Activated T-cell treated with anti-CD3 and anti-CD28 coated beads for 4 hours (primary cell): ENCODE results near the gene SLC7A5.
A peak's percentile ranks its signal among the peaks of the same experiment; 100 is the strongest.

Experiments used
- DNase-seq: peaks from one replicate; pipeline ENCODE4 v3.0.0-alpha.2; 2020

Gene SLC7A5

GRCh38 chr16:87845213-87845612 lies 24.1 kb downstream of the SLC7A5 start:
- DNase-seq: no peak

GRCh38 chr16:87844809-87845208 lies 24.5 kb downstream of the SLC7A5 start:
- DNase-seq: no peak

- DNase-seq: no peak
Observed at GRCh38 chr16:87844120-87844733, 25.1 kb downstream of the SLC7A5 start.

- DNase-seq: no peak
Observed at GRCh38 chr16:87843678-87844105, 25.6 kb downstream of the SLC7A5 start.

- DNase-seq: no peak
Observed at GRCh38 chr16:87842209-87842869, 27.0 kb downstream of the SLC7A5 start.

GRCh38 chr16:87841340-87842208 lies 27.7 kb downstream of the SLC7A5 start:
- DNase-seq: no peak

- no peak for DNase-seq
Observed at GRCh38 chr16:87840271-87840978, 28.9 kb downstream of the SLC7A5 start.

GRCh38 chr16:87839542-87840270 lies 29.6 kb downstream of the SLC7A5 start:
- DNase-seq: no peak

GRCh38 chr16:87838643-87839541 lies 30.4 kb downstream of the SLC7A5 start:
- no peak for DNase-seq

- DNase-seq: no peak
Observed at GRCh38 chr16:87837627-87838289, 31.5 kb downstream of the SLC7A5 start.

GRCh38 chr16:87836844-87837581 lies 32.3 kb downstream of the SLC7A5 start:
- DNase-seq: no peak

GRCh38 chr16:87836346-87836843 lies 32.9 kb downstream of the SLC7A5 start:
- no peak for DNase-seq

- no peak for DNase-seq
Observed at GRCh38 chr16:87835882-87836331, 33.4 kb downstream of the SLC7A5 start.

GRCh38 chr16:87834668-87835473 lies 34.4 kb downstream of the SLC7A5 start:
- peak; percentile 31 for DNase-seq

- DNase-seq: no peak
Observed at GRCh38 chr16:87834005-87834667, 35.2 kb downstream of the SLC7A5 start.

- no peak for DNase-seq
Observed at GRCh38 chr16:87833548-87833947, 35.8 kb downstream of the SLC7A5 start.

- DNase-seq: peak; percentile 17
Observed at GRCh38 chr16:87832741-87833502, 36.4 kb downstream of the SLC7A5 start.
